Natural killer cell (primary cell): ENCODE data around the gene ATN1. TPM values are rescaled to one million over a fixed set of nuclear protein-coding genes. Genes with fewer than 3 reads are reported as not detected.

ENCODE experiments used
- ATAC-seq, 3 donors: fragments of 150-1000 bp in 2 of 3; fragments of 200-7000 bp in 1 of 3; cut with Tn5 transposase; 1 replicate in 1 of 3; 2 replicates in 2 of 3; pipeline ENCODE4 v1.10.0; 2021; ENCODE audit warnings: mild to moderate bottlenecking in 2 of 3, moderate library complexity in 2 of 3
- DNase-seq, 2 donors: peaks; one replicate each; pipeline versions ENCODE4 v3.0.0 to v3.0.0-alpha.2; 2013 to 2021; ENCODE audit warnings: mixed read lengths in 1 of 2
- H3K27ac ChIP-seq: one replicate; pipeline ENCODE4 v1.5.1; 2013; ENCODE audit warnings: mild to moderate bottlenecking, low read length
- H3K27me3 ChIP-seq: one replicate; pipeline ENCODE4 v1.6.1; 2013; ENCODE audit warnings: low read length; ENCODE audit not compliant: control insufficient read depth, insufficient read depth
- H3K36me3 ChIP-seq: one replicate; pipeline ENCODE4 v1.6.1; 2013; ENCODE audit warnings: low read length; ENCODE audit not compliant: control insufficient read depth, insufficient read depth
- H3K4me1 ChIP-seq: one replicate; pipeline ENCODE4 v1.6.1; 2013; ENCODE audit warnings: low read length; ENCODE audit not compliant: control insufficient read depth, insufficient read depth
- H3K4me3 ChIP-seq: one replicate; pipeline ENCODE4 v1.5.1; 2013; ENCODE audit warnings: low read length
- H3K9me3 ChIP-seq: one replicate; pipeline ENCODE4 v1.6.1; 2013; ENCODE audit warnings: low read length; ENCODE audit not compliant: control insufficient read depth, insufficient read depth
- H3K27ac Mint-ChIP-seq, 2 donors: one replicate each; pipeline ENCODE4 v1.8.0; 2022; ENCODE audit warnings: mild to moderate bottlenecking in 2 of 2, mixed read lengths in 2 of 2, moderate library complexity in 1 of 2
- H3K27me3 Mint-ChIP-seq, 2 donors: one replicate each; pipeline ENCODE4 v1.8.0; 2022; ENCODE audit warnings: low read depth in 2 of 2, mixed read lengths in 2 of 2
- H3K36me3 Mint-ChIP-seq: one replicate; pipeline ENCODE4 v1.8.0; 2022; ENCODE audit warnings: mixed read lengths
- H3K4me1 Mint-ChIP-seq, 2 donors: one replicate each; pipeline ENCODE4 v1.8.0; 2022; ENCODE audit warnings: mixed read lengths in 2 of 2
- H3K4me3 Mint-ChIP-seq: one replicate; pipeline ENCODE4 v1.8.0; 2022; ENCODE audit warnings: mild to moderate bottlenecking, moderate library complexity, mixed read lengths
- H3K9me3 Mint-ChIP-seq, 2 donors: one replicate each; pipeline ENCODE4 v1.8.0; 2022; ENCODE audit warnings: mixed read lengths in 2 of 2
- WGBS: methylation state at CpG from one replicate; pipeline ENCODE4 v1.1.7; 2013; ENCODE audit warnings: missing lambda C conversion rate; ENCODE audit not compliant: insufficient coverage; 5-methylcytosine and 5-hydroxymethylcytosine counted together
- intact Hi-C: fragments of 100-400 bp; cut with micrococcal nuclease; formaldehyde crosslinking; loops from one replicate; pipeline ENCODE4 v1.14.2; 2022
- total RNA-seq, 4 donors: library from RNA; stranded (reverse); fragments of 120-200 nt in 1 of 4; gene quantifications; one replicate each; pipeline versions ENCODE4 v1.2.3 to v1.2.4, GENCODE V29; 2013 to 2022
- TF ChIP-seq, protein P1 (sequence below): fragments of 200-600 bp; IDR thresholded peaks from one replicate; pipeline ENCODE4 v1.8.0; 2022; ENCODE audit warnings: antibody characterized with exemption

Gene ATN1
- total RNA-seq, 3 donors from 2014 or later (not counting 1 experiment from before 2014, with no cell fraction given) = 29.3 to 34.0 (median 31.9) TPM

- intact Hi-C loops = no loop called here
- 94% methylated on average over 14 of the region's 14 CpGs for WGBS
- Histone ChIP-seq H3K9me3 (no peaks in the 10 kb centered on the region), H3K4me3 (no peak overlapping the region), H3K36me3 (no peaks in the 10 kb centered on the region), H3K4me1 (peaks cover 23% of the 10 kb centered on the region), H3K27ac (no peak overlapping the region), H3K27me3 (no peaks in the 10 kb centered on the region)
- no peaks in the 10 kb centered on the region for H3K36me3 Mint-ChIP-seq
- TF ChIP-seq, protein P1, sequence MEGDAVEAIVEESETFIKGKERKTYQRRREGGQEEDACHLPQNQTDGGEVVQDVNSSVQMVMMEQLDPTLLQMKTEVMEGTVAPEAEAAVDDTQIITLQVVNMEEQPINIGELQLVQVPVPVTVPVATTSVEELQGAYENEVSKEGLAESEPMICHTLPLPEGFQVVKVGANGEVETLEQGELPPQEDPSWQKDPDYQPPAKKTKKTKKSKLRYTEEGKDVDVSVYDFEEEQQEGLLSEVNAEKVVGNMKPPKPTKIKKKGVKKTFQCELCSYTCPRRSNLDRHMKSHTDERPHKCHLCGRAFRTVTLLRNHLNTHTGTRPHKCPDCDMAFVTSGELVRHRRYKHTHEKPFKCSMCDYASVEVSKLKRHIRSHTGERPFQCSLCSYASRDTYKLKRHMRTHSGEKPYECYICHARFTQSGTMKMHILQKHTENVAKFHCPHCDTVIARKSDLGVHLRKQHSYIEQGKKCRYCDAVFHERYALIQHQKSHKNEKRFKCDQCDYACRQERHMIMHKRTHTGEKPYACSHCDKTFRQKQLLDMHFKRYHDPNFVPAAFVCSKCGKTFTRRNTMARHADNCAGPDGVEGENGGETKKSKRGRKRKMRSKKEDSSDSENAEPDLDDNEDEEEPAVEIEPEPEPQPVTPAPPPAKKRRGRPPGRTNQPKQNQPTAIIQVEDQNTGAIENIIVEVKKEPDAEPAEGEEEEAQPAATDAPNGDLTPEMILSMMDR = no peak
- peaks cover 16 to 39% of the 10 kb centered on the region in 2 donors for H3K4me1 Mint-ChIP-seq
- no peak for DNase-seq
- no peaks in the 10 kb centered on the region for H3K9me3 Mint-ChIP-seq
- H3K4me3 Mint-ChIP-seq = no peak overlapping the region
- peak overlapping the region in 1 of 2 donors; percentile 3 for H3K27ac Mint-ChIP-seq
- no peak for ATAC-seq
- H3K27me3 Mint-ChIP-seq = peaks cover 0 to 6% of the 10 kb centered on the region in 2 donors
Measured at GRCh38 chr12:6917491-6918231, 10.1 kb upstream of the ATN1 start.

DNA sequence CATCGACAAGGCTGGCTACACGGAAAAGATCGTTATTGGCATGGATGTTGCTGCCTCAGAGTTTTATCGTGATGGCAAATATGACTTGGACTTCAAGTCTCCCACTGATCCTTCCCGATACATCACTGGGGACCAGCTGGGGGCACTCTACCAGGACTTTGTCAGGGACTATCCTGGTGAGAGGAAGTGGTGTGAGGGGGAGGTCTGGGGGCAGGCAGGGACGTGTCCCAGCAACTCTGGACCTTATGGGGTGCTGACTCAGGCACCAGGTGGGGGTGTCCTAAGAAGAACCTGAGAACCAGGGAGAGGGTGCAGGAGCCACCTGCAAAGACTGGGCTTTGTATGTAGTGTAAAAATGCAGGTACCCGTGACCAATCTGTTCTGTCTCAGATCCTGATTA, 8.2 kb upstream of the ATN1 start:
- H3K9me3 Mint-ChIP-seq = no peaks in the 10 kb centered on the region
- ATAC-seq (no peak), DNase-seq (no peak)
- H3K4me1 Mint-ChIP-seq = peaks cover 12 to 26% of the 10 kb centered on the region in 2 donors
- Histone ChIP-seq H3K27ac (no peak overlapping the region), H3K27me3 (no peaks in the 10 kb centered on the region), H3K36me3 (no peaks in the 10 kb centered on the region), H3K9me3 (no peaks in the 10 kb centered on the region), H3K4me1 (peaks cover 27% of the 10 kb centered on the region), H3K4me3 (no peak overlapping the region)
- 80% methylated on average over 7 of the region's 7 CpGs for WGBS
- no peak overlapping the region for H3K4me3 Mint-ChIP-seq
- intact Hi-C loops = no loop called here
- H3K27ac Mint-ChIP-seq = peak overlapping the region in 1 of 2 donors; percentile 10
- H3K27me3 Mint-ChIP-seq = no peaks in the 10 kb centered on the region
- no peaks in the 10 kb centered on the region for H3K36me3 Mint-ChIP-seq
- TF ChIP-seq, protein P1 = no peak

DNA sequence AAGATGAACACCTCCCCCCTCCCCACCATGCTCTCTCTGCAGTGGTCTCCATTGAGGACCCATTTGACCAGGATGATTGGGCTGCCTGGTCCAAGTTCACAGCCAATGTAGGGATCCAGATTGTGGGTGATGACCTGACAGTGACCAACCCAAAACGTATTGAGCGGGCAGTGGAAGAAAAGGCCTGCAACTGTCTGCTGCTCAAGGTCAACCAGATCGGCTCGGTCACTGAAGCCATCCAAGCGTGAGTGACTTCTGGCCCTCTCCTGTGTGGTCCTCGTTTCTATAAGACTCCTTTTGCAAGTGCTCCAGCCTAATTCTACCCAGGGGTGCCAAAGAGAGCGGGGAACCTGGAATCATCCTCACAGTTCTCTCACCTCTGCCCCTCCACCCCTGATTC, 6.2 kb upstream of the ATN1 start:
- Histone ChIP-seq H3K9me3 (no peaks in the 10 kb centered on the region), H3K36me3 (no peaks in the 10 kb centered on the region), H3K27me3 (no peaks in the 10 kb centered on the region), H3K27ac (no peak overlapping the region), H3K4me3 (no peak overlapping the region), H3K4me1 (peaks cover 22% of the 10 kb centered on the region)
- ATAC-seq (no peak), DNase-seq (no peak)
- WGBS = 90% methylated on average over 7 of the region's 7 CpGs
- H3K4me1 Mint-ChIP-seq = peaks cover 11 to 21% of the 10 kb centered on the region in 2 donors
- no peak overlapping the region for H3K27ac Mint-ChIP-seq
- no peaks in the 10 kb centered on the region for H3K9me3 Mint-ChIP-seq
- H3K36me3 Mint-ChIP-seq = no peaks in the 10 kb centered on the region
- TF ChIP-seq, protein P1 = no peak
- H3K4me3 Mint-ChIP-seq = no peak overlapping the region
- H3K27me3 Mint-ChIP-seq = no peaks in the 10 kb centered on the region
- intact Hi-C loops = no loop called here
